ENCODE data around the gene IP6K1.

DNA sequence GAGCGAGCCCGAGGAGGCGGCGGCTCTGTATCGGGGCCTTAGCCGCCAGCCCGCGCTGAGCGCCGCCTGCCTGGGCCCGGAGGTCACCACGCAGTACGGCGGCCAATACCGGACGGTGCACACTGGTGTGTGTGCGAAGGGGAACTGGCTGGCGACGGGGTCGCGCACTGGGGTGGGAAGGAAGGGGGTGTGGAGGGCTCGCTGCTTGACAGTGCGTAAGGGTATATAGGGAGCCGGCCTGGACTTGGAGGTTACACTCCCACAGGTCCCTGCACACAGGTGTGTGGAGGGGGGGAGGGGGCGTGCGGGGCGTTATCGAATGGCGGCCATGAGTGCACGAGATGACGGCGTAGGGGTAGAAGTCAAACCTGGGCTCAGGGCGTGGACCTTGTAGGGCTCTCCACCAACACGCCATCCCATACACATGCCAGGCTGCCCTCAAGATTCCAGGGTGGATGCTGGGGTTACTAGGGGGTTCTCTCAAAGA is 111.8 kb downstream of the IP6K1 start:
- TF ChIP-seq, protein P1, sequence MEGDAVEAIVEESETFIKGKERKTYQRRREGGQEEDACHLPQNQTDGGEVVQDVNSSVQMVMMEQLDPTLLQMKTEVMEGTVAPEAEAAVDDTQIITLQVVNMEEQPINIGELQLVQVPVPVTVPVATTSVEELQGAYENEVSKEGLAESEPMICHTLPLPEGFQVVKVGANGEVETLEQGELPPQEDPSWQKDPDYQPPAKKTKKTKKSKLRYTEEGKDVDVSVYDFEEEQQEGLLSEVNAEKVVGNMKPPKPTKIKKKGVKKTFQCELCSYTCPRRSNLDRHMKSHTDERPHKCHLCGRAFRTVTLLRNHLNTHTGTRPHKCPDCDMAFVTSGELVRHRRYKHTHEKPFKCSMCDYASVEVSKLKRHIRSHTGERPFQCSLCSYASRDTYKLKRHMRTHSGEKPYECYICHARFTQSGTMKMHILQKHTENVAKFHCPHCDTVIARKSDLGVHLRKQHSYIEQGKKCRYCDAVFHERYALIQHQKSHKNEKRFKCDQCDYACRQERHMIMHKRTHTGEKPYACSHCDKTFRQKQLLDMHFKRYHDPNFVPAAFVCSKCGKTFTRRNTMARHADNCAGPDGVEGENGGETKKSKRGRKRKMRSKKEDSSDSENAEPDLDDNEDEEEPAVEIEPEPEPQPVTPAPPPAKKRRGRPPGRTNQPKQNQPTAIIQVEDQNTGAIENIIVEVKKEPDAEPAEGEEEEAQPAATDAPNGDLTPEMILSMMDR (IDR thresholded peaks at IDR 0.05) = peak in 2 of 4 experiments; percentile 32 to 46
- TF ChIP-seq POLR2AphosphoS5 (IDR thresholded peaks at IDR 0.05) = no peak
